Mammary epithelial cell (primary cell): ENCODE data around the gene RCSD1.

Source experiments
- EZH2 ChIP-seq: IDR thresholded peaks from 2 replicates; pipeline ENCODE4 v1.6.1; 2012; ENCODE audit warnings: low read length, inconsistent platforms, borderline replicate concordance
- TF ChIP-seq, protein P1 (sequence below), 2 donors: IDR thresholded peaks in 1 of 2; conservative IDR thresholded peaks in 1 of 2; 2 replicates each; pipeline ENCODE4 v1.5.1; 2011 to 2012; ENCODE audit warnings: inconsistent platforms in 2 of 2, low read length in 2 of 2, mild to moderate bottlenecking in 2 of 2, control low read depth in 1 of 2, low read depth in 1 of 2; ENCODE audit not compliant: insufficient read depth in 1 of 2; ENCODE audit errors: extremely low read depth in 1 of 2

DNA sequence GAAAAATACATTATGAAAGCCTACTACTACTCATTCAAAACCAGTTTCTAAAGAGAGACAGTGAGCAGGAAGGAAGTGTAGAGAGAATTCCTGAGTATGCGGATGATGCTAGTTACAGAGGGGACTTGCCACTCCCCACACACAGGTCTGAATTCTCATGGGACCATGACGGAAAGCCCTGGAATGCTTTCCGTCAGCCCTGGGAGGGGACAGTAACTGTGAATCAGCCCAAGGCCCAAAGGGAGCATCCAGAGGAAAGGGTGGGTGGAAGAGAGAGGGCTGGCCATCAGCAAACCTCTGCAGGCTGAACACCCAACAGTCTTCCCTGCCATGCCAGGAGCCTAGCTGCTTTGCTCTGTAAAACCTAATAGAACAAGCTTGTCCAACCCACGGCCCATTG, 36.4 kb downstream of the RCSD1 start:
- TF ChIP-seq, protein P1, sequence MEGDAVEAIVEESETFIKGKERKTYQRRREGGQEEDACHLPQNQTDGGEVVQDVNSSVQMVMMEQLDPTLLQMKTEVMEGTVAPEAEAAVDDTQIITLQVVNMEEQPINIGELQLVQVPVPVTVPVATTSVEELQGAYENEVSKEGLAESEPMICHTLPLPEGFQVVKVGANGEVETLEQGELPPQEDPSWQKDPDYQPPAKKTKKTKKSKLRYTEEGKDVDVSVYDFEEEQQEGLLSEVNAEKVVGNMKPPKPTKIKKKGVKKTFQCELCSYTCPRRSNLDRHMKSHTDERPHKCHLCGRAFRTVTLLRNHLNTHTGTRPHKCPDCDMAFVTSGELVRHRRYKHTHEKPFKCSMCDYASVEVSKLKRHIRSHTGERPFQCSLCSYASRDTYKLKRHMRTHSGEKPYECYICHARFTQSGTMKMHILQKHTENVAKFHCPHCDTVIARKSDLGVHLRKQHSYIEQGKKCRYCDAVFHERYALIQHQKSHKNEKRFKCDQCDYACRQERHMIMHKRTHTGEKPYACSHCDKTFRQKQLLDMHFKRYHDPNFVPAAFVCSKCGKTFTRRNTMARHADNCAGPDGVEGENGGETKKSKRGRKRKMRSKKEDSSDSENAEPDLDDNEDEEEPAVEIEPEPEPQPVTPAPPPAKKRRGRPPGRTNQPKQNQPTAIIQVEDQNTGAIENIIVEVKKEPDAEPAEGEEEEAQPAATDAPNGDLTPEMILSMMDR (conservative IDR thresholded peaks at IDR 0.05 in 1 of 2, IDR thresholded peaks at IDR 0.05 in 1 of 2; ENCODE audit: extremely low read depth in 1 of 2, insufficient read depth in 1 of 2, low read depth in 1 of 2, low read length in 2 of 2) = no peak
- TF ChIP-seq EZH2 = no peak
